ENCODE measurements around the gene NELL1.
A peak's percentile ranks its signal among the peaks of the same experiment; 100 is the strongest.

GRCh38 chr11:20712912-20713311, 43.5 kb downstream of the NELL1 start:
- TF ChIP-seq EZH2 (IDR thresholded peaks at IDR 0.05; ENCODE audit: borderline replicate concordance, low read depth, low read length, severe bottlenecking), result no peak
- TF ChIP-seq, protein P1, sequence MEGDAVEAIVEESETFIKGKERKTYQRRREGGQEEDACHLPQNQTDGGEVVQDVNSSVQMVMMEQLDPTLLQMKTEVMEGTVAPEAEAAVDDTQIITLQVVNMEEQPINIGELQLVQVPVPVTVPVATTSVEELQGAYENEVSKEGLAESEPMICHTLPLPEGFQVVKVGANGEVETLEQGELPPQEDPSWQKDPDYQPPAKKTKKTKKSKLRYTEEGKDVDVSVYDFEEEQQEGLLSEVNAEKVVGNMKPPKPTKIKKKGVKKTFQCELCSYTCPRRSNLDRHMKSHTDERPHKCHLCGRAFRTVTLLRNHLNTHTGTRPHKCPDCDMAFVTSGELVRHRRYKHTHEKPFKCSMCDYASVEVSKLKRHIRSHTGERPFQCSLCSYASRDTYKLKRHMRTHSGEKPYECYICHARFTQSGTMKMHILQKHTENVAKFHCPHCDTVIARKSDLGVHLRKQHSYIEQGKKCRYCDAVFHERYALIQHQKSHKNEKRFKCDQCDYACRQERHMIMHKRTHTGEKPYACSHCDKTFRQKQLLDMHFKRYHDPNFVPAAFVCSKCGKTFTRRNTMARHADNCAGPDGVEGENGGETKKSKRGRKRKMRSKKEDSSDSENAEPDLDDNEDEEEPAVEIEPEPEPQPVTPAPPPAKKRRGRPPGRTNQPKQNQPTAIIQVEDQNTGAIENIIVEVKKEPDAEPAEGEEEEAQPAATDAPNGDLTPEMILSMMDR (IDR thresholded peaks at IDR 0.05; ENCODE audit: borderline replicate concordance, extremely low read depth, low read length, poor library complexity, severe bottlenecking), result peak; percentile 9
